22Rv1 (cell line): ENCODE measurements around the gene TMTC1.

Experiments
- ZFX ChIP-seq: fragments of 450-650 bp; IDR thresholded peaks from 2 replicates; pipeline ENCODE4 v1.6.1; 2017; ENCODE audit warnings: antibody characterized with exemption, borderline replicate concordance
- TF ChIP-seq, protein P1 (sequence below): fragments of 450-650 bp; IDR thresholded peaks from 2 replicates; pipeline ENCODE4 v1.5.1; 2017; ENCODE audit warnings: mild to moderate bottlenecking

- TF ChIP-seq, protein P1, sequence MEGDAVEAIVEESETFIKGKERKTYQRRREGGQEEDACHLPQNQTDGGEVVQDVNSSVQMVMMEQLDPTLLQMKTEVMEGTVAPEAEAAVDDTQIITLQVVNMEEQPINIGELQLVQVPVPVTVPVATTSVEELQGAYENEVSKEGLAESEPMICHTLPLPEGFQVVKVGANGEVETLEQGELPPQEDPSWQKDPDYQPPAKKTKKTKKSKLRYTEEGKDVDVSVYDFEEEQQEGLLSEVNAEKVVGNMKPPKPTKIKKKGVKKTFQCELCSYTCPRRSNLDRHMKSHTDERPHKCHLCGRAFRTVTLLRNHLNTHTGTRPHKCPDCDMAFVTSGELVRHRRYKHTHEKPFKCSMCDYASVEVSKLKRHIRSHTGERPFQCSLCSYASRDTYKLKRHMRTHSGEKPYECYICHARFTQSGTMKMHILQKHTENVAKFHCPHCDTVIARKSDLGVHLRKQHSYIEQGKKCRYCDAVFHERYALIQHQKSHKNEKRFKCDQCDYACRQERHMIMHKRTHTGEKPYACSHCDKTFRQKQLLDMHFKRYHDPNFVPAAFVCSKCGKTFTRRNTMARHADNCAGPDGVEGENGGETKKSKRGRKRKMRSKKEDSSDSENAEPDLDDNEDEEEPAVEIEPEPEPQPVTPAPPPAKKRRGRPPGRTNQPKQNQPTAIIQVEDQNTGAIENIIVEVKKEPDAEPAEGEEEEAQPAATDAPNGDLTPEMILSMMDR = no peak
- TF ChIP-seq ZFX = no peak
These were observed 133.4 kb downstream of the TMTC1 start for GRCh38 chr12:29650371-29650770.
